Muscle of arm (tissue), 12 donors: ENCODE data around the gene LDLRAD3. TPM values are rescaled to one million over a fixed set of nuclear protein-coding genes. Genes with fewer than 3 reads are reported as not detected.

Experiments
- DNase-seq: peaks from one replicate; pipeline ENCODE4 v3.0.0-alpha.2; 2013
- polyA plus RNA-seq, 12 donors: library from polyadenylated mRNA; unstranded; fragments of 120-200 nt; gene quantifications; one replicate each; pipeline ENCODE4 v1.2.1, GENCODE V29; 2013; ENCODE audit not compliant: insufficient read length in 12 of 12

Gene LDLRAD3
- polyA plus RNA-seq, 12 donors, result 18.9 to 29.9 (median 25.4) TPM; not detected in 1

- peak; percentile 59 for DNase-seq
These were observed 129.7 kb downstream of the LDLRAD3 start for GRCh38 chr11:36073411-36074203.

DNA sequence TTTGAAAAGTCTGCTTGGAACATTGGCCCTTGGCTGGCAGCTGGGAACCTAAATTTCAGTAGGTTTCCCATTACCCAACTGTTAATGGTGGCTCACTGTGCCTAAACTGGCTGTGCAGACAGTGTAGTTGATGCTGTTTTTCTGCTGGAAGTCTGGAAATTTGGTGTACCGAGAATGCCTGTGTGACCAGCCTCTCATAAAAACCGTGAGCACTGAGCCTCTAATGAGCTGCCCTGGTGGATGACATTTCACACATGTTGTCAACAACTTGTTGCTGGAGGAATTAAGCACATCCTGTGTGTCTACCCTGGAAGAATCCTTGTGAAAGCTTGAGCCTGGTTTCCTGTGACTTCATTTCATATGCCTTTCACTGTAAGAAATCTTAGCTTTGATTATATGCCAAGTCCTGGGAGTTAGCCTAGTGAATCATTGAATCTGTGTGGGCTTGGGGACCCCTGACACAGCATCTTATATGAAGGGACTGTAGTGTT lies 131.1 kb downstream of the LDLRAD3 start:
- DNase-seq, result no peak

GRCh38 chr11:36077368-36077767 lies 133.5 kb downstream of the LDLRAD3 start:
- DNase-seq, result no peak

DNA sequence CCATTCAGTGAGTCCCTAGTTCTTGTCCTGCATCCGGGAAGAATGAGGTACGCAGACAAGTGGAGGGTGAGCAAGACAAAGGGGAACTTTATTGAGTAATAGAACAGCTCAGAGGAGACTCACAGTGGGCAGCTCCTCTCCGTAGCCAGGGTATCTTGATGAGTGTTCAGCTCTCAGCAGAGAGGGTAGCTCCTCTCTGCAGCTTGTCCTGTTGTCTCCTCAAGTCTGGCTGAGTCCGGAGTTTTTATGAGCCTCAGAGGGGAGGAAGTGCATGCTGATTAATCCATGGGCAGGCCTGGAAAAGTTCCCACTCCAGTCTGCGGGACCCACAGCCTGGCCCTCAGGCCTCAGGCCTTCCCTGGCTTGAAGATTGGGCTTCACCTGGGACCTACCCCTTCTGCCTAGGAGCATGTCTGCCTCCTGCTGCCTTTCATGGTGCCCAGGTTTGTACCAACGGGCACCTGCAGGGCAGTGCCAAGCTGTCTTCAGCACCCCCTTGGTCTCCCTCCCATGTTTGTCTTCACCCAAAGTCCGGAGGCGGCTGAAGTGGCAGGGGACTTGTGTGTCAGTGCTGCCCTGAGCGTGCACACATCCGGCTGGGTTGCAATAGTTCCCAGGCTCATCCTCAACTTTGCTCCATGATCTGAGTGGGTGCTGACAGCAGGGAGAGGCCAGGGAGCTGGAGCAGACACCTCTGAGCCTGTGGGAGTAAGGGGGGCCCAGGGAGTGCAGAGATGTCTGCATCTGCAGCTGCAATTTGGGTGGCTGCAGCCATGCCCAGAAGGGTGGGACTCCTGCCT lies 134.2 kb downstream of the LDLRAD3 start:
- no peak for DNase-seq

- DNase-seq, result no peak
These were observed 134.8 kb downstream of the LDLRAD3 start for GRCh38 chr11:36078686-36079055.

DNA sequence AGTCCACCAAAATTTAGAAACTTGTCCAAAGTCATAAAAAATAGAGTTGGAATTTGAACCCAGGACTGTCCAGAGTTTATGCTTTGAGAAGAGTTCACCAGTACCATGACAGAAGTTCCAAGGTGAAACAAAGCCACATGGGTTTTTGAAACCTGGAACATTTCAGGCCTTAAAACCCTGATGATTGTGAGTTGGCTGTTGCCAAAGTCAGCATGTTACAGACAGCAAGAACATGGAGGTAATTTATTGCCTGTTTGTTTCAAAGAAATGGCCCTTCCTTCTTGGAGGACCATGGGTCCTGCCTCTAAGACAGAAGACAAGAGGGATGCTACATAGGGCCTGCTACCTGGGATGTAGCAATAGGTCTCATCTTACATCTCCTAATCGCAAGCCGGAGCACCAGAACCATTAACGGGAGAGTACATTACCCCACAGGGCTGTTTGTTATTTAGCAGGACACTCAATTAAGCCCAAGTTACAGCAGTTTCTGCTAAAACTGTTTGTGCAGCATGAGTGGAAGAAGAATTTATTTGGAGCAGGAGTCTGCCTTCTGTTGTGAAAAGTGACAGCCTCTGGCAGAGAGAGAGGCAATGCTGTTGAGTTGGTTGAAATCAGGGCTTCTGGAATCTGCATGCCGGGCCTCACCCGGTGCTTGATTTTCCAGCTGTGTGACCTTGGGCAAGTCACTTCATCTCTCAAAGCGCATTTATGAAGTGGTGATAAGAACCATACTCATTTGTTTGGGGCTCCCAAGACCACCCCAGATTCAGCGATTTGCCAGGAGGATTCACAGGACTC lies 136.2 kb downstream of the LDLRAD3 start:
- DNase-seq, result no peak

DNA sequence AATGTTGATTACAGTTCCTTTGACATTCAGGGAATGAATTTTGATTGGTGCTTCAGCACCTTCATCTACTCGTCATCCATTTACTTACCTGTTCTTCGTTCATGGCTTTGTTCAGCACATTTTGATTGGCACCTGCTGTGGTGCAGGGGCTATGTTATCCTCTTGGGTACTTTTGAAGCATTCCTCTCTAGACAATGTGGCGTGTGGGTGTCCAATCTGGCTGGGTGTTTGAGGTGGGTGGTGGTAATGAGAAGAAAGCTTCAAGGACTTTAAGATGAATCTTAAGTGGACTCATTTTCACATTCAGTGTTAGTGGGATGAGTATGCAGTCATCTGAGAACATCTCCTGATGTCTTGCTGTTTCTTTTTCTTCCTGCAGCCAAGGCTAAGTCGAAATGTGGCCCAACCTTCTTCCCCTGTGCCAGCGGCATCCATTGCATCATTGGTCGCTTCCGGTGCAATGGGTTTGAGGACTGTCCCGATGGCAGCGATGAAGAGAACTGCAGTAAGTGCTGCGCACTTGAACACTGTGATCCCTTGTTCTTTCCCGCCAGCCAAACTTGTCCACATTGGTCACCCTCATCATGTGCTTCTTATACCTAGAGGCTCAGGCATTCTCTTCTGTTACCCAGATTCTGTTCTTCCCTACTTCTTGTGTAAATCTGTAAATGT lies 137.5 kb downstream of the LDLRAD3 start:
- no peak for DNase-seq

DNA sequence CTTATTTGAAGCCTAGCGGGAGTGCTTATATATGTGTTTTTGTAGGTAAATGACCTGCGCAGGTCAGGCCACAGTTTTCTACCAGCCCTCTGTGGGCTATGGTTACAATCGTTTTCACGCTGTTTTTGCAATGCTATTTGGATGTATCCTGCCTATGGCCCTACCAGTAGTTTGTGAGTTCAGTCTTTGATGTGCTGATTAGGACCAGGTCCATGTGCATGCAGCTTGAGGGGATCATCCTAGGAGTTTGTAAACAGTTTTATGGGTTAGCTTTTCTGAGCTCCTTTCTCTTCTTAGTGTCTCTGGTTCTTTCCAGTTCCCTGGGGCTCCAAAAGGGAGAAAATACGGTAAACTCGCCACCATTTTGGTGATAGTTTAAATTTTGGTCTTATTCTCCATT lies 142.5 kb downstream of the LDLRAD3 start:
- DNase-seq, result no peak

DNA sequence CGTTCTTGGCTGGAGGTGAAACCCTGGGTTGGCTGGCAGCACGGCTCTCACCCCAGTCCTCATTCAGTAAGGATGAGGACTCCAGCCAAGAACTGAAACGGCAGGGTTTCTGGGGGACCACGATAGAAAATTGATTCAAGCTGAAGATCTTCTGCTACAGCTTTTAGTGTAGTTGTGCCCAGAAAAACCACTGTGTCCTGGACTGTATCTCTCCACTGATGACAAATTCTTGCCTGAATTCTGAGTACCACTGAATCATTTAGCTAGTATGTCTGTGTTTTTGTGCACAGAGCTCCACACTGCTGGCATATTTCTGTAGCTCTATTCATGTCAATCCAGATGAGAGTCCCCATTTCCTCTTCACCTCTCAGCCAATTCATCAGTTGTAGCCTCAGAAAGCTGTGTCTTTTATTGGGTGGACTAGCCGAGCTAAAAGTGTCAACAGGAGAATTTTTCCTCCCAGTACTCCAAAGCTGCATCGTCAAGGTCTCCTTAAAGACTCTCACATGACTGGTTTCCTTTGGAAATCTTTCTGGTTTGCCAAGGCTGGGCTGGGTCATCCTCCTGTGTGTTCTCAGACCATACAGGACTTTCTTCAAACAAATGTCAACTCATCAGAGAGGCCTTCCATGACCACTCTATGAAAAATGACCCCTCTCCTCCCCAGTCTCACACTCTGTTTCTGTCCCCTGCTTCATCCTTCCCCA lies 144.6 kb downstream of the LDLRAD3 start:
- DNase-seq, result no peak

- no peak for DNase-seq
These were observed 146.1 kb downstream of the LDLRAD3 start for GRCh38 chr11:36089920-36090319.

- DNase-seq, result no peak
These were observed 146.7 kb downstream of the LDLRAD3 start for GRCh38 chr11:36090356-36091109.

- DNase-seq, result no peak
These were observed 147.5 kb downstream of the LDLRAD3 start for GRCh38 chr11:36091256-36091811.

GRCh38 chr11:36092314-36093030 lies 148.6 kb downstream of the LDLRAD3 start:
- DNase-seq, result no peak

DNA sequence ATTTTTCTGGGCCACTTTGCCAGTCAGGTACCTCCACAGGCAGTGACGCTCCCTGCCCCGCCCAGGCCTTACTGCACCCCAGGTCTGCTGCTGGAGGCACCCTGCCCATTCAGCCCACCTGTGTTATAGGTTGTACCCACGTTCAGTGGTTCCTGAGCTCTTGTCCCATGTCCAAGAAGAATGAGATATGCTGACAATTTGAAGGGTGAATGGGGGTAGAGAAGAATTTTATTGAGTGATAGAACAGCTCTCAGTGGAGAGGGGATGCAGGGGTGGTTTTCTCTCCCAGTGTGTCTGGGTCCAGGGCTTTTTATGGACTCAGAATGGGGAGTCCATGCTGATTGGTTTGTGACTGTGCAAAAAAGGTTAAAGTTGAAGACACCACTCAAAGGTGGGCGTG lies 149.7 kb downstream of the LDLRAD3 start:
- no peak for DNase-seq

GRCh38 chr11:36094164-36094563 lies 150.3 kb downstream of the LDLRAD3 start:
- DNase-seq, result no peak

DNA sequence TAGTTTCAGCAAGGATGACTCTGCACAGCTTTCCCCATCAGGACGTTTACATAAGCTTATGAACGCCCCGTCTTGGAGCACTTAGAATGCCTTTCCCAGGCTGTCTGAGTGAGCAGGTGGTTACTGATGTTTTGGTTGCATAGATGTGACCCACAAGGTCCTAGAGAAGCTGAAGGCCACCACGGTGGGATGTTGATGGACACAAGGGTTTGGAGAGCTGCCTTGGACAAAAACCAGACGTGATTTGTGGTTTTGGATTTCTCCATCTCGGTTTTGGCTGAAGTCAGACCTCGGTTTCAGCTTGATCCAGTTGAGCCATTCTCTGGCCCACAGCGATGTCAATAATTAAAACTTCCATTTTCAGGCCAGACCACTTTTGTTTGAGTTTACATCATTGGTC lies 151.9 kb downstream of the LDLRAD3 start:
- DNase-seq, result no peak

DNA sequence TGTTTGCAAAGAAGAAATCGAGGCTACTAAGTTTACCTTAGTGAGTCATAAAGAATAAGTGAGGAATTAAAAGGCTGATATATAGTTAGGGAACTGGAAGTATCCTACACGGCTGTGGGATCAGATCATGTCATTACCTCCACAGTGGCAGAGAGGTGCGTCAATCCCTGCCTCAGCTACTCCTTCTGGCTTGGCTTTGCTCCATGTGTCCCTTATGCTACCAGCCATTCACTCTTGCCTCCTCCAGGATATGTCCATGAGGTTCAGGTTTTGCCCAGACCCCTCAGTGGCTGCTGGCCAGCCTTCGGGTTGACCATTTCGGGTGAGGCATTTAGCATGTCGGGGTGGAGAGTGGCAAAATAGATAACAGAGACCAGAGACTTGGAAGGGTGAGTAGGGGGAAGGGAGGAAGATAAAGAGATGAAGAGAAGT lies 153.4 kb downstream of the LDLRAD3 start:
- DNase-seq, result no peak

DNA sequence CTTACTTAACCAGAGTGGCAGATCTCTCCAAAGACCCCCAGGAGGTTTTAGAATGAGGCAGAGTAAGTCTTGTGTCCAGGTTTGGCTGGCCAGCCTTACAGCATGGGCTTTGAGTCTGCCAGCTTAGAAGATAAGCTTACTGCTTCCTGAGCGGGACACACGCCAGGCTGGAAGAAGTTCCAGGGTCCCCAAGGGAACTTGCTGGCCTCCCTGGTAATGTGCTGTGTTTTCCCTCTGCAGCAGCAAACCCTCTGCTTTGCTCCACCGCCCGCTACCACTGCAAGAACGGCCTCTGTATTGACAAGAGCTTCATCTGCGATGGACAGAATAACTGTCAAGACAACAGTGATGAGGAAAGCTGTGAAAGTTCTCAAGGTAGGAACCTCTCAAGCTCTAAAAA lies 154.2 kb downstream of the LDLRAD3 start:
- DNase-seq, result no peak

DNA sequence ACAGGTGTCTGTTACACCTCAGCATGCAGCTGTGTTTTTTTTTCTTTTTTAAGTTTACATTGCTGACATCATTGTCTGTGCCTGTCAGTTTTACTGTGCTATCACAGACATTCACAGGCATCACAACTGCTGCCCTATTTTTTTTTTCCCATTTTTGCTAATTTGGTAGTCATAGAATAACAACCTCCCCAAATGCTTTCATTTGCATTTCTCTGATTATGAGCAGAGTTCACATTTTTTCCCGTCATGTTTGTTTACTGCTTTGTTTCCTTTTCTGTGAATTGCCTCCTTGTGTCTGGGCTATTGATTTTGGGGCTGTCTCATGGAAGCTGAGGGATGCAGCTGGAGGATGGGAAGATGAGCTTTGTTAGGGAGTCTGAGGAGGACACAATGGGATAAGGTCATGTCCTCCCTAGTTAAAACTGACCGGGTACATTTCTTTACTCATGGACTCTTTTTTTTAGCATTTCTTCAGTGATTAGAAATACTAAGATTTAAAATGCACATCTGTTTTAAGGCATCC lies 155.1 kb downstream of the LDLRAD3 start:
- no peak for DNase-seq
